Stimulated activated naive CD8-positive, alpha-beta T cell treated with anti-CD3 and anti-CD28 coated beads, Interleukin-15, Interleukin-2, amounts not matched to agents 100 ng/mL and 50 ng/mL, for 24 hours (primary cell): Measurements from ENCODE around the gene OR4S1.
"Not testable (repeated sequence)": the region's sequence is repeated elsewhere in the genome, so short reads cannot be mapped to it uniquely, and the experiment has no call there.

Source experiments
- H3K27ac Mint-ChIP-seq: one replicate; pipeline ENCODE4 v1.8.0; 2021; ENCODE audit warnings: mild to moderate bottlenecking, mixed read lengths
- H3K27me3 Mint-ChIP-seq: one replicate; pipeline ENCODE4 v1.8.0; 2021; ENCODE audit warnings: mixed read lengths
- H3K36me3 Mint-ChIP-seq: one replicate; pipeline ENCODE4 v1.8.0; 2021; ENCODE audit warnings: low read depth, mixed read lengths
- H3K4me1 Mint-ChIP-seq: one replicate; pipeline ENCODE4 v1.8.0; 2021; ENCODE audit warnings: low read depth, mixed read lengths
- H3K4me3 Mint-ChIP-seq: one replicate; pipeline ENCODE4 v1.8.0; 2021; ENCODE audit warnings: mild to moderate bottlenecking, mixed read lengths
- H3K9me3 Mint-ChIP-seq: one replicate; pipeline ENCODE4 v1.8.0; 2021; ENCODE audit warnings: mixed read lengths

OR4S1 gene

DNA sequence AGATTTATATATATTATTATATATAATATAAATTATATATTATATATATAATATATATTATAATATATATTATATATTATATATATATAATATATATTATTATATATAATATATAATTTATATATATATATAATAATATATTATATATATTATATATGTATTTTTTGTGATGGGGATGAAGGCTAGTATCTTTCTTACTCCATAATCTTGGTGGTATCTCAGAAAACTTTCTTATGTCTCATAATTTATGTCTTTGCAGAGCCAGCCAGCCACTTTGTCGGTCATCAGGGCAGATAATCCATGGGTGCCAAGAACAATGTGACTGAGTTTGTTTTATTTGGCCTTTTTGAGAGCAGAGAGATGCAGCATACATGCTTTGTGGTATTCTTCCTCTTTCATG is at the start of gene OR4S1:
OR4S1 (plus strand) TSS at position 301 of the 400 bp plus-strand sequence; CDS start at position 301, 0 bp downstream.
- H3K9me3 Mint-ChIP-seq: peaks cover 2% of the 10 kb centered on the region
- H3K27ac Mint-ChIP-seq: no peak within 1 kb of the TSS

DNA sequence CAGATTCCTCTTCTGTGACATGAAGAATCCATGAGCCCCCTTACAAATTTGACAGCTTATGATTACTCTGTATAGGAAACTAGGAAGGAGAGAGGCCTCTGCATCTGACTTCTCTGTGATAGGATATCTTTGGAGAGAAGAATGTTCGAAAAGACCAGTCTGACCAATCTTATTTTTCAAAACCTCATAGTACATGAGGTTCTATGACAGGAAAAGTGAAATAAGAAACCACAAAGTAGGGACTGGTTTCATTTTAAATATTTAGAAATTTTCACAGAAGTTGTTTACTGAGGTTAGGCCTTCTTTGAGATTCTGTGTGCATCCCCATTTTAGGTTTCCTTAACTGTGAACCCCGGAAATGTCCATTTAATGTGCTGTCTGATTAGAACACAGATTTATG is 44.4 kb upstream of the OR4S1 start:
- H3K27ac Mint-ChIP-seq: no peak overlapping the region
- no peaks in the 10 kb centered on the region for H3K9me3 Mint-ChIP-seq
- no peaks in the 10 kb centered on the region for H3K36me3 Mint-ChIP-seq
- no peak overlapping the region for H3K4me3 Mint-ChIP-seq
- H3K4me1 Mint-ChIP-seq: no peaks in the 10 kb centered on the region
- H3K27me3 Mint-ChIP-seq: peaks cover 14% of the 10 kb centered on the region

More for the DNA sequence above, at the start of gene OR4S1:
- H3K4me1 Mint-ChIP-seq: no peaks in the 10 kb centered on the region
- H3K36me3 Mint-ChIP-seq: no peaks in the 10 kb centered on the region
- H3K4me3 Mint-ChIP-seq: no peak within 1 kb of the TSS
- peaks cover 8% of the 10 kb centered on the region for H3K27me3 Mint-ChIP-seq

GRCh38 chr11:48263423-48263911 is 42.6 kb upstream of the OR4S1 start, which contains the start of gene OR4X1:
Gene OR4X1, plus strand, starts transcription at chr11:48263861. Its CDS starts 0 bp downstream, at chr11:48263861.
- Mint-ChIP-seq H3K36me3 (no peaks in the 10 kb centered on the region), H3K27me3 (no peaks in the 10 kb centered on the region), H3K27ac (no peak within 1 kb of the TSS), H3K4me1 (no peaks in the 10 kb centered on the region), H3K9me3 (no peaks in the 10 kb centered on the region), H3K4me3 (no peak within 1 kb of the TSS)

DNA sequence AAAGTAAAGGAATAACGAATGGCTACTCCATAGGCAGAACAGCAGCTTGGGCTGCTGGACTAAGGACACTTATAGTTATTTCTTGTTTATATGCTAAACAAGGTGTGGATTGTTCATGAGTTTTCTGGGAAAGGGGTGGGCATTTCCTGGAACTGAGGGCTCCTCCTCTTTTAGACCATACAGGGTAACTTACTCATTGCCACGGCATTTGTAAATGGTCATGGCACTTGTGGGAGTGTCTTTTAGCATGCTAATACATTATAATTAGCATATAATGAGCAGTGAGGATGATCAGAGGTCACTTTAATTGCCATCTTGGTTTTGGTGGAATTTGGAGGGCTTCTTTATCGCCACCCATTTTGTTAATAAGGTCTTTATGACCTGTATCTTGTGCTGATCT is 35.4 kb upstream of the OR4S1 start:
- no peaks in the 10 kb centered on the region for H3K4me1 Mint-ChIP-seq
- no peaks in the 10 kb centered on the region for H3K36me3 Mint-ChIP-seq
- peaks cover 6% of the 10 kb centered on the region for H3K27me3 Mint-ChIP-seq
- no peak overlapping the region for H3K27ac Mint-ChIP-seq
- H3K9me3 Mint-ChIP-seq: no peaks in the 10 kb centered on the region
- no peak overlapping the region for H3K4me3 Mint-ChIP-seq

DNA sequence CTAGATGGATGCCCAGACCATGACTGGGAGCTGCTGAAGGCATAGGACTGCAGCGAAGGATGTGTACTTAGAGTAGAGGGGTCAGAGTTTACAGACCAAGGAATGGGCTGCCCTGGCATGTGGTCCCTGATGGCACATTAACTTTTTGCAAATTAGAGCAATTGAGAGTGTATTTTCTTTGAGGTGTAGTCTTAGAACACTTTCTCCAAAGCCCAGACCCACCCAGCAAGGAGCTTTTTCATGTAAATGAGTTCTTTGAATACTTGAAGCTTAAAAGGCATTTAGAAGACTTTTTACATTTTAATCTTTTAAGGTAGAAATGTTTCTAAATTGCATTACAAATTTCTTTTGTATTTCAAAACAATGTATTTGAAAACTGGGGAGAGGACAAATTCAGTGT is 33.4 kb upstream of the OR4S1 start:
- Mint-ChIP-seq H3K9me3 (no peaks in the 10 kb centered on the region), H3K4me3 (no peak overlapping the region), H3K27ac (no peak overlapping the region), H3K36me3 (no peaks in the 10 kb centered on the region), H3K4me1 (no peaks in the 10 kb centered on the region), H3K27me3 (peaks cover 6% of the 10 kb centered on the region)

DNA sequence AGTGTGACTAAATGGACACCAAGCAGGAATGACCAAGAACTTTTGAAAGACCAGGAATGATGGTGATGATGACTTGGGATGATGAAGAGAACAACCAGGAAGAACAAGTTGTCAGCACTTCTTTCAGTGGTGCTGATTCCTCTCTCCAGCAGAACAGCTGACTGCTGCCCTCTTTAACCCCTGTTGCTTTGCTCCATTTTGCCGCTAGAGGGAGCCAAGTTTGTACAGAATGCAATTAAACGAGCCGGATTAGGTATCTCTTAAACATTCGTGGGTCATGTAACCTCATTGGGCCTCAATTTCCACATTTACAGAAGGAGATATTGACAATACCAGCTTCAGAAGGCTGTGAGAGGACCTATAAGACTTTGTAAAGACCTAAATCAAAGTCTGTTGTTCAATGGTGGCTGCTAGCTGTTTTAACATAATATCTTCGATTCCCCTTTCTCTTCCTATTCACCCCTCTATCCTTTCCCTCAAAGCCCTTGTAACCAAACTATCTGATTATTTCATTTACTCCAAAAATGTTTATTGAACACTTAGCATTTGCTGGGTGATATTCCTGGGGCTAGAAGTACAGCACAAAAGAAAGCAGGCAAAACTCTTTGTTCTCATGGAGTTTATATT is 1.9 kb downstream of the OR4S1 start:
- H3K27me3 Mint-ChIP-seq: peaks cover 8% of the 10 kb centered on the region
- no peak overlapping the region for H3K27ac Mint-ChIP-seq
- no peak overlapping the region for H3K4me3 Mint-ChIP-seq
- H3K9me3 Mint-ChIP-seq: no peaks in the 10 kb centered on the region
- H3K4me1 Mint-ChIP-seq: no peaks in the 10 kb centered on the region
- H3K36me3 Mint-ChIP-seq: no peaks in the 10 kb centered on the region

DNA sequence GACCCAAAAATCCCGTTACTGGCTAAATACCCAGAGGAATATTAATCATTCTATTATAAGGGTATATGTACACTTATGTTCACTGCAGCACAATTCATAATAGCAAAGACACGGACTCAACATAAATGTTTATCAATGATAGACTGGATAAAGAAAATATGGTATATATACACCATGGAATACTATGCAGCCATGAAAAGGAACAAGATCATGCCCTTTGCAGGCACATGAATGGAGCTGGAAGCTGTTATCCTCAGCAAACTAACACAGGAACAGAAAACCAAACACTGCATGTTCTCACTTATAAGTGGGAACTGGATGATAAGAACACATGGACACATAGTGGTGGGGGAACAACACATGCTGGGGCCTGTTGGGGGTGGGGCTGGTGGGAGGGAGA is 7.6 kb downstream of the OR4S1 start:
- H3K9me3 Mint-ChIP-seq, H3K4me3 Mint-ChIP-seq, H3K27ac Mint-ChIP-seq, H3K36me3 Mint-ChIP-seq, H3K4me1 Mint-ChIP-seq, H3K27me3 Mint-ChIP-seq: not testable (repeated sequence)

GRCh38 chr11:48319813-48320212 is 13.8 kb downstream of the OR4S1 start:
- peaks cover 13% of the 10 kb centered on the region for H3K27me3 Mint-ChIP-seq
- not testable (repeated sequence) for H3K4me3 Mint-ChIP-seq, H3K9me3 Mint-ChIP-seq, H3K27ac Mint-ChIP-seq, H3K4me1 Mint-ChIP-seq, H3K36me3 Mint-ChIP-seq

- not testable (repeated sequence) for H3K4me1 Mint-ChIP-seq, H3K9me3 Mint-ChIP-seq, H3K36me3 Mint-ChIP-seq, H3K27me3 Mint-ChIP-seq, H3K27ac Mint-ChIP-seq, H3K4me3 Mint-ChIP-seq
Observed at GRCh38 chr11:48324620-48325019, 18.6 kb downstream of the OR4S1 start, which contains the start of gene OR4C3. Gene OR4C3, plus strand, starts transcription at chr11:48324920. Its CDS starts 102 bp downstream, at chr11:48325022.

DNA sequence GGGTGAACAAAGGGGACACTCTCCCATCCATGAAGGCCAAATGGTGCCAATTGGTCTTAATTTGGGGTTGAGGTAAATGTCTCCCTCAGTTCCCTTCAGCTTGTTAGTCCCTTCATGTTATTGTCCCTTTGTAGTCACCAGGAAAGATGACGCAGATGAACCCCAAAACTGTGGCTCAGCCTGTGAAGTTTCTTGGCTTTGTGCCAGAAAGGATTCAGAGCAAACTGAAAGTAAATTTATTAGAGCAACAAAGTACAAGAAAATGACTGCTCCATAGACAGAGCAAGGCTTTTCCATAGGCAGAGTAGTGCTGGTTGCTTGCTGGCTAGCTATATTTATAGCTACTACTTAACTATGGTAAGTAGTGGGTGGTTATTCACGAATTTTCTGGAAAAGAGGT is 35.4 kb downstream of the OR4S1 start:
- Mint-ChIP-seq H3K4me1 (peaks cover 17% of the 10 kb centered on the region), H3K27me3 (no peaks in the 10 kb centered on the region), H3K9me3 (peaks cover 10% of the 10 kb centered on the region), H3K27ac (no peak overlapping the region), H3K36me3 (peaks cover 6% of the 10 kb centered on the region), H3K4me3 (no peak overlapping the region)

DNA sequence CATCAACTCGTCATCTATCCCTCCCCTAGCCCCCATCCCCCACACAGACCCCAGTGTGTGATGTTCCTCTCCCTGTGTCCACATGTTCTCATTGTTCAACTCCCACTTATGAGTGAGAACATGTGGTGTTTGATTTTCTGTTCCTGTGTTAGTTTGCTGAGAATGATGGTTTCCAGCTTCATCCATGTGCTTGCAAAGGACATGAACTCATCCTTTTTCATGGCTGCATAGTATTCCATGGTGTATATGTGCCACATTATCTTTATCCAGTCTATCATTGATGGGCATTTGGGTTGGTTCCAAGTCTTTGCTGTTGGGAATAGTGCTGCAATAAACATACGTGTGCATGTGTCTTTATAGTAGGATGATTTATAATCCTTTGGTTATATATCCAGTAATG is 36.5 kb downstream of the OR4S1 start:
- H3K4me1 Mint-ChIP-seq: peaks cover 21% of the 10 kb centered on the region
- H3K36me3 Mint-ChIP-seq, H3K27me3 Mint-ChIP-seq, H3K27ac Mint-ChIP-seq, H3K4me3 Mint-ChIP-seq: not testable (repeated sequence)
- peaks cover 14% of the 10 kb centered on the region for H3K9me3 Mint-ChIP-seq

DNA sequence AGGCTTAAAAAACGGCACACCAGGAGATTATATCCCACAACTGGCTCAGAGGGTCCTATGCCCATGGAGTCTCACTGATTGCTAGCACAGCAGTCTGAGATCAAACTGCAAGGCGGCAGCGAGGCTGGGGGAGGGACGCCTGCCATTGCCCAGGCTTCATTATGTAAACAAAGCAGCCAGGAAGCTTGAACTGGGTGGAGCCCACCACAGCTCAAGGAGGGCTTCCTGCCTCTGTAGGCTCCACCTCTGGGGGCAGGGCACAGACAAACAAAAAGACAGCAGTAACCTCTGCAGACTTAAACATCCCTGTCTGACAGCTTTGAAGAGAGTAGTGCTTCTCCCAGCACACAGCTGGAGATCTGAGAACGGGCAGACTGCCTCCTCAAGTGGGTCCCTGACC is 40.3 kb downstream of the OR4S1 start:
- H3K27ac Mint-ChIP-seq, H3K4me3 Mint-ChIP-seq, H3K27me3 Mint-ChIP-seq, H3K36me3 Mint-ChIP-seq: not testable (repeated sequence)
- Mint-ChIP-seq H3K4me1 (peaks cover 21% of the 10 kb centered on the region), H3K9me3 (peaks cover 18% of the 10 kb centered on the region)

DNA sequence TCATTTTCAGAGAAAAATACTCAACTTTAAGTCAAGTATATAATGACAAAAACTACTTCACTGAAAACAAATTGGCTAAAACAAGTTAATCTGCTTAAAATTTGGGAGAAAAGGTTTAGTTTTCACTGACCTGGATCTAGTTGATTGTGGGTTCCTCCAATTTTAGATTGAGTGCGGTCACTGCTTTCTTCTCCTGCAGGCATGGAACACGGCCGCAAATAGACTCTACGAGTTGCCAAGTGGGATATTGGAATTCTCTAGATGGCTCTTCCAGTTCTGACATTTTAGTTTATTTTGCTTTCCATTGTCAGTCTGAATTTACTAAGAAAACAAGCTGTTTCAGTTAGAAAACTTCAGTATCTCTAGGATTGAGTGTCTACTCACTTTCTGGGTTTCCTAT is 48.0 kb downstream of the OR4S1 start:
- Mint-ChIP-seq H3K27ac (no peak overlapping the region), H3K9me3 (peaks cover 11% of the 10 kb centered on the region), H3K27me3 (no peaks in the 10 kb centered on the region), H3K36me3 (no peaks in the 10 kb centered on the region), H3K4me3 (no peak overlapping the region), H3K4me1 (no peaks in the 10 kb centered on the region)

DNA sequence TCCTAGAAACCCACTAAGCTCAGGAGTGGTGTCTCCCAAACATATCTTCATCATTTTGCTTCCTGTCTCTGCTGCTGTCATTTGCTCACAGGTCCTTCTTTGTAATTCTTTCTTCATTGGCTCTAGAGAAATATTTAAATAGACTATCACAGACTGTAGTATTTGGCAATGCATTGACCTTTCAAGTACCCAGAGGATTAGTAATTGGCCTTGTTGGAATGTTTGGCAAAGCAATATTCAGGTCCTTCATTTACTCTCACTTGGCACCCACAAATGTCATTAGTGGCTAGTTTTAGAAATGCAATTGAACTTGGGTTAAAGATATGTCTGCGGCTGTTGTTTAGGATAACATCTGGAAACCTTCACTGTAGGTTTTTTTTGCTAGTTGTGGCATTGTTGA is 48.7 kb downstream of the OR4S1 start:
- no peaks in the 10 kb centered on the region for H3K27me3 Mint-ChIP-seq

More for the DNA sequence above, 48.7 kb downstream of the OR4S1 start:
- Mint-ChIP-seq H3K4me1 (no peaks in the 10 kb centered on the region), H3K9me3 (peaks cover 12% of the 10 kb centered on the region), H3K36me3 (no peaks in the 10 kb centered on the region), H3K27ac (no peak overlapping the region), H3K4me3 (no peak overlapping the region)
